Inflammatory macrophage treated with lipopolysaccharide for 1 hour (primary cell): ENCODE data around the gene MTF2.

Experiments used
- DNase-seq, 2 donors: peaks; one replicate each; pipeline ENCODE4 v3.0.0-alpha.2; 2020 to 2022

Gene MTF2

GRCh38 chr1:93078986-93079654 lies at the start of gene MTF2:
Gene MTF2 (plus strand): TSS chr1:93079283. CDS start chr1:93079527, 244 bp downstream.
- DNase-seq, result peak; percentile 91 to 96

GRCh38 chr1:93029317-93029716 lies 49.8 kb upstream of the MTF2 start:
- no peak for DNase-seq

- peak; percentile 68 to 70 for DNase-seq
Observed at GRCh38 chr1:93030191-93030590, 48.9 kb upstream of the MTF2 start.

- DNase-seq, result no peak
Observed at GRCh38 chr1:93031711-93032110, 47.4 kb upstream of the MTF2 start.

- DNase-seq, result no peak
Observed at GRCh38 chr1:93033029-93033428, 46.1 kb upstream of the MTF2 start.

- DNase-seq, result peak; percentile 59 to 83
Observed at GRCh38 chr1:93033785-93034184, 45.3 kb upstream of the MTF2 start.

- DNase-seq, result no peak
Observed at GRCh38 chr1:93034397-93034796, 44.7 kb upstream of the MTF2 start.

- no peak for DNase-seq
Observed at GRCh38 chr1:93036672-93037071, 42.4 kb upstream of the MTF2 start.

GRCh38 chr1:93042187-93043056 lies 36.7 kb upstream of the MTF2 start:
- peak; percentile 47 to 48 for DNase-seq

- no peak for DNase-seq
Observed at GRCh38 chr1:93043057-93043557, 36.0 kb upstream of the MTF2 start.

- DNase-seq, result no peak
Observed at GRCh38 chr1:93047618-93048017, 31.5 kb upstream of the MTF2 start.

- no peak for DNase-seq
Observed at GRCh38 chr1:93051961-93052360, 27.1 kb upstream of the MTF2 start.

- DNase-seq, result peak in 1 of 2 donors; percentile 30
Observed at GRCh38 chr1:93056214-93056613, 22.9 kb upstream of the MTF2 start.

GRCh38 chr1:93056649-93057048 lies 22.4 kb upstream of the MTF2 start:
- DNase-seq, result no peak

- peak; percentile 18 to 50 for DNase-seq
Observed at GRCh38 chr1:93061895-93062792, 16.9 kb upstream of the MTF2 start.

- DNase-seq, result peak; percentile 42 to 47
Observed at GRCh38 chr1:93076268-93076667, 2.8 kb upstream of the MTF2 start.

GRCh38 chr1:93078203-93078602 lies 880 bp upstream of the MTF2 start:
- no peak for DNase-seq

- no peak for DNase-seq
Observed at GRCh38 chr1:93078638-93078985, 471 bp upstream of the MTF2 start.

GRCh38 chr1:93079685-93080141 lies 630 bp downstream of the MTF2 start:
- DNase-seq, result peak; percentile 12 to 25

- peak; percentile 41 to 52 for DNase-seq
Observed at GRCh38 chr1:93080179-93080823, 1.2 kb downstream of the MTF2 start.

- DNase-seq, result peak; percentile 83 to 86
Observed at GRCh38 chr1:93081716-93082115, 2.6 kb downstream of the MTF2 start.

- no peak for DNase-seq
Observed at GRCh38 chr1:93082313-93082712, 3.2 kb downstream of the MTF2 start.
